Tibial nerve (tissue), 3 donors: ENCODE results near the gene YBEY.

Experiments
- POLR2A ChIP-seq, 2 donors: fragments of 450-650 bp; IDR thresholded peaks; one replicate each; pipeline ENCODE4 v1.6.1; 2017; ENCODE audit warnings: antibody characterized with exemption in 2 of 2, mild to moderate bottlenecking in 2 of 2, moderate library complexity in 2 of 2
- TF ChIP-seq, protein P1 (sequence below), 5 experiments: fragments of 200-600 bp in 3 of 5; fragments of 450-650 bp in 2 of 5; sonication (generic) in 3 of 5; IDR thresholded peaks; one replicate each; pipeline ENCODE4 v1.5.1; 2016 to 2019; ENCODE audit warnings: antibody characterized with exemption in 5 of 5, mild to moderate bottlenecking in 3 of 5, moderate library complexity in 2 of 5

DNA sequence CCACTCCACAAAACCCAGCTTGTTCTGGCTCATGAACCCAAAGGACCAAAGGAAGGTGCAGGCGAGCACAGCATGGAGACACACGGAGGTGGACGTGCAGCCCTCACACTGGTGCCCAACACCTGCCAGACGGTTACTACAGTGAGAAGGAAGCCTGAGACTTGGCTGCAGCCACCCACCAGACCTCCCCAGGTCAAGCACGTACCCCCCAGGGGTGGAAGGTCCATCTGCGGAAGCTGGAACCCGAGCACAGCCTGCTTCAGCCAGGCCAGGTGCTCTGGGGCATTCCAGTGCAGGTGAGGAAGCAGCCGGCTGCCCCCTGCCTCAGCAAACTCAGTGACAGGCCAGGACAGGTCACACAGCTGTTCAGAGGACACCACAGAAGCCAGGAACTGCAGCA is 41.5 kb upstream of the YBEY start:
- TF ChIP-seq, protein P1, sequence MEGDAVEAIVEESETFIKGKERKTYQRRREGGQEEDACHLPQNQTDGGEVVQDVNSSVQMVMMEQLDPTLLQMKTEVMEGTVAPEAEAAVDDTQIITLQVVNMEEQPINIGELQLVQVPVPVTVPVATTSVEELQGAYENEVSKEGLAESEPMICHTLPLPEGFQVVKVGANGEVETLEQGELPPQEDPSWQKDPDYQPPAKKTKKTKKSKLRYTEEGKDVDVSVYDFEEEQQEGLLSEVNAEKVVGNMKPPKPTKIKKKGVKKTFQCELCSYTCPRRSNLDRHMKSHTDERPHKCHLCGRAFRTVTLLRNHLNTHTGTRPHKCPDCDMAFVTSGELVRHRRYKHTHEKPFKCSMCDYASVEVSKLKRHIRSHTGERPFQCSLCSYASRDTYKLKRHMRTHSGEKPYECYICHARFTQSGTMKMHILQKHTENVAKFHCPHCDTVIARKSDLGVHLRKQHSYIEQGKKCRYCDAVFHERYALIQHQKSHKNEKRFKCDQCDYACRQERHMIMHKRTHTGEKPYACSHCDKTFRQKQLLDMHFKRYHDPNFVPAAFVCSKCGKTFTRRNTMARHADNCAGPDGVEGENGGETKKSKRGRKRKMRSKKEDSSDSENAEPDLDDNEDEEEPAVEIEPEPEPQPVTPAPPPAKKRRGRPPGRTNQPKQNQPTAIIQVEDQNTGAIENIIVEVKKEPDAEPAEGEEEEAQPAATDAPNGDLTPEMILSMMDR (IDR thresholded peaks at IDR 0.05) = no peak
- TF ChIP-seq POLR2A (IDR thresholded peaks at IDR 0.05) = no peak
